ENCODE data around the gene AKAP6. TPM values are rescaled to one million over a fixed set of nuclear protein-coding genes. Genes with fewer than 3 reads are reported as not detected.

Gene AKAP6
- total RNA-seq, 1 donor from 2014 or later, result 1.3 TPM

DNA sequence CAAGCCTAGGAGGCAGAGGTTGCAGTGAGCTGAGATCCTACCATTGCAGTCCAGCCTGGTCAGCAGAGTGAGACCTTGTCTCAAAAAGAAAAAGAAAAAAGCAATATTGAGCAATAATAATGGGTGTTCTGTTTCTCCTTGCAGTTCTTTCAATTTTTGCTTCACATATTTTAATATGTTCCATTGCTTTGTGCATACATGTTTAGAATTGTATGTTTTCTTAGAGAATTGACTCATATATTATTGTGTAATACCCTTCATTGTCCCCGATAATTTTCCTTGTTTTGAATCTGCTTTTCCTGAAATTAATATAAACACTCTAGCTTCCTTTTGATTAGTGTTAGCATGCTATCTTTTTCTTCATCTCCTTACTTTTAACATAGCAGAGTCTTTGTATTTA is 471.2 kb downstream of the AKAP6 start:
- Histone ChIP-seq H3K36me3 (ENCODE audit: control insufficient read depth, insufficient read depth, low read length) (no peaks in the 10 kb centered on the region), H3K4me3 (ENCODE audit: low read depth, low read length) (no peak overlapping the region), H3K27me3 (ENCODE audit: control insufficient read depth, insufficient read depth, low read length) (no peaks in the 10 kb centered on the region)
- no peak for DNase-seq (ENCODE audit: low read depth)
- TF ChIP-seq, protein P1, sequence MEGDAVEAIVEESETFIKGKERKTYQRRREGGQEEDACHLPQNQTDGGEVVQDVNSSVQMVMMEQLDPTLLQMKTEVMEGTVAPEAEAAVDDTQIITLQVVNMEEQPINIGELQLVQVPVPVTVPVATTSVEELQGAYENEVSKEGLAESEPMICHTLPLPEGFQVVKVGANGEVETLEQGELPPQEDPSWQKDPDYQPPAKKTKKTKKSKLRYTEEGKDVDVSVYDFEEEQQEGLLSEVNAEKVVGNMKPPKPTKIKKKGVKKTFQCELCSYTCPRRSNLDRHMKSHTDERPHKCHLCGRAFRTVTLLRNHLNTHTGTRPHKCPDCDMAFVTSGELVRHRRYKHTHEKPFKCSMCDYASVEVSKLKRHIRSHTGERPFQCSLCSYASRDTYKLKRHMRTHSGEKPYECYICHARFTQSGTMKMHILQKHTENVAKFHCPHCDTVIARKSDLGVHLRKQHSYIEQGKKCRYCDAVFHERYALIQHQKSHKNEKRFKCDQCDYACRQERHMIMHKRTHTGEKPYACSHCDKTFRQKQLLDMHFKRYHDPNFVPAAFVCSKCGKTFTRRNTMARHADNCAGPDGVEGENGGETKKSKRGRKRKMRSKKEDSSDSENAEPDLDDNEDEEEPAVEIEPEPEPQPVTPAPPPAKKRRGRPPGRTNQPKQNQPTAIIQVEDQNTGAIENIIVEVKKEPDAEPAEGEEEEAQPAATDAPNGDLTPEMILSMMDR (IDR thresholded peaks at IDR 0.05; ENCODE audit: insufficient read depth, low read length, poor library complexity, severe bottlenecking), result no peak

DNA sequence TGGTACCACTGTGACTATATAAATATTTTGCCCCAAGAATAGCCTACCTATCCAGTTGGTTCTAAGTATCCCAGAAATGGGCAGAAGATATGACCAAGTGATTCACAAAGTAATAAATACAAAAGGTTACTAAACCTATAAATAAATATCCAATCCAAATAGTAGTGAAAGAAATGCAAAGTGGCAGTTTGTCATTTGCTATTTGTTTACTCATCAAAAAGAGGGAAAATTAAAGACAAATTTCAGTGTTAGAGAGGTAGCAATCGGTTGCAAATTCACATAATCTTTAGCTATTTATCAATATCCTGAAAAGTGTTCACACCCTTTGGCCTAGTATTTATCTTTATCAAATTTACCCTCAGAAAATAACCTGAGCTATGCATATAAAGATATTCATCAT is 473.2 kb downstream of the AKAP6 start:
- Histone ChIP-seq H3K4me3 (ENCODE audit: low read depth, low read length) (no peak overlapping the region), H3K36me3 (ENCODE audit: control insufficient read depth, insufficient read depth, low read length) (no peaks in the 10 kb centered on the region), H3K27me3 (ENCODE audit: control insufficient read depth, insufficient read depth, low read length) (no peaks in the 10 kb centered on the region)
- no peak for DNase-seq (ENCODE audit: low read depth)
- TF ChIP-seq, protein P1 (IDR thresholded peaks at IDR 0.05; ENCODE audit: insufficient read depth, low read length, poor library complexity, severe bottlenecking), result no peak

DNA sequence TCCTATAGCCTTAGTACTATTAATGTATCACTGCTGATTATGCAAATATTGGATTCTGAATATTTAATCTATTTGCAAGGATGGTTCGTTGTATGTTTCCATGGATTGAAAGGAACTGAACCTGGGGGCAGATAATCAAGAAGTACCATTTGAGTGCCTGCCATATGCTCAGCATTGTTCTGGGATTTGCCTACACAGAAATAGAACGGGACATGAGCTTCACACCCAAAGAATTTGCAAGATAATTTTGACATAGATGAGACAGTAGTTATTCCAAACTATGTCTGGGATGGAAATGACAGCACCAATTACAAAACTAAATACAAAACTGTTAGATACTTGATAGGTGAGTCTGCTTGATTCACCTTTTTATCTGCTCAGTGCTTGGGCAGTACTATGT is 476.9 kb downstream of the AKAP6 start:
- Histone ChIP-seq H3K27me3 (ENCODE audit: control insufficient read depth, insufficient read depth, low read length) (no peaks in the 10 kb centered on the region), H3K4me3 (ENCODE audit: low read depth, low read length) (no peak overlapping the region), H3K36me3 (ENCODE audit: control insufficient read depth, insufficient read depth, low read length) (no peaks in the 10 kb centered on the region)
- no peak for DNase-seq (ENCODE audit: low read depth)
- TF ChIP-seq, protein P1 (IDR thresholded peaks at IDR 0.05; ENCODE audit: insufficient read depth, low read length, poor library complexity, severe bottlenecking), result no peak

DNA sequence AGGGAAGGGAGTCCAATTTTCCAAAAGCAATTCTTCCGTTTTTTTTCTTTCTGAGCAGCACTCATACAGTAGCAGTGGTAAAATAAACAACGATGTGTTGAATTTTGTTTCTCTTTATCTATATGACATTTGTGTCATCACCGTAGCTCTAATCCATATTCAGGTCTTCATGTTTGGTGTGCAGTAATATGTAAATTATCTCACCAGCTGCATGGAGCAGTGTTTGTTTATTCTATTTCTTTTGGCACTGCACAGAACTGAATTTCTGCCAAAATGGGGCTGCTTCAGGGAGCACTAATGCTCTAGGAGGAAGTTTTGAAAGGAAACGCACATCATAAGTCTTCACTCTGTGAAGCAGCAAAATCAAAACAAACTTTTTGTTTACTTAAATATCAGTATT is 479.5 kb downstream of the AKAP6 start:
- Histone ChIP-seq H3K4me3 (ENCODE audit: low read depth, low read length) (no peak overlapping the region), H3K36me3 (ENCODE audit: control insufficient read depth, insufficient read depth, low read length) (no peaks in the 10 kb centered on the region), H3K27me3 (ENCODE audit: control insufficient read depth, insufficient read depth, low read length) (no peaks in the 10 kb centered on the region)
- TF ChIP-seq, protein P1 (IDR thresholded peaks at IDR 0.05; ENCODE audit: insufficient read depth, low read length, poor library complexity, severe bottlenecking), result no peak
- DNase-seq (ENCODE audit: low read depth), result no peak

DNA sequence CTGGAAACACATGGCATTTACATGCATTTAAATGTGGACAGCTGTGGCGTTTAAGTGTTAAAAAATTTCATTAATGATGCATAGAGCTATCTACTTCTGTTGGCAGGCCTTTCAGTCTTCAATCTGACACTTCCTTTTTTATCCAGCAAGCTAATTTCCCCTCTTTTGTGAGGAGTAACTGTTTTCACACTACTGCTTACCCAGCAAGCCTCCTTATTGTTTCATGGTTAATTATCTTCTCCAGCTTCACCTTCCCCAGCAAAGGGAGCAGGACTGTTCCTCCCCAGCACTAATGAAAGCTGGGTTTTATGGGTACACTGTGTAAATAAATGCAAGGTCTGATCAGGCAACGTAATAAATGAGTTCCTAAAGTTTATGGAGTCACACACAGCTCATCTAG is 480.2 kb downstream of the AKAP6 start:
- no peak for DNase-seq (ENCODE audit: low read depth)
- no peaks in the 10 kb centered on the region for H3K36me3 ChIP-seq (ENCODE audit: control insufficient read depth, insufficient read depth, low read length)
- no peaks in the 10 kb centered on the region for H3K27me3 ChIP-seq (ENCODE audit: control insufficient read depth, insufficient read depth, low read length)
- TF ChIP-seq, protein P1 (IDR thresholded peaks at IDR 0.05; ENCODE audit: insufficient read depth, low read length, poor library complexity, severe bottlenecking), result no peak
- H3K4me3 ChIP-seq (ENCODE audit: low read depth, low read length), result no peak overlapping the region

DNA sequence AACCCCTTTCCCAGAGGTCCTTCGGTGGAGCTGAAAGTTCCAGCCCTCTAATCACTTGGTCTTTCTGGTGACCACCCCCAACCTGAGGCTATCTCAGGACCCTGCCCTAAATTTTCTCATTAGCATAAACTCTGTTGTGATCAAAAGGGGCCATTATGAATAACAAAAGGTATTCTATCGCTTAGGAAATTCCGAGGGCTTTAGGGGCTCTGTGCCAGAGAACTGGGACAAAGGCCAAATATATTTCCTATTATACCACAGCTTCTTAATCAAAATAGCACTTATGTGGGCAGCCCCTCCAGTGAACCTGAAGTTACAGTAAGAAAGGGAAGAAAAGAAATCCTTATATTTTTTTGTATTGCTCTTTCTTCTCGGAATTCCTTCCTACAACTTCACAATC is 484.3 kb downstream of the AKAP6 start:
- H3K4me3 ChIP-seq (ENCODE audit: low read depth, low read length), result no peak overlapping the region
- no peak for DNase-seq (ENCODE audit: low read depth)
- no peaks in the 10 kb centered on the region for H3K27me3 ChIP-seq (ENCODE audit: control insufficient read depth, insufficient read depth, low read length)
- TF ChIP-seq, protein P1 (IDR thresholded peaks at IDR 0.05; ENCODE audit: insufficient read depth, low read length, poor library complexity, severe bottlenecking), result no peak
- no peaks in the 10 kb centered on the region for H3K36me3 ChIP-seq (ENCODE audit: control insufficient read depth, insufficient read depth, low read length)

Measured in kidney epithelial cell (primary cell).